Choroid plexus epithelial cell (primary cell): ENCODE data around the gene ARHGEF2.

Experiments
- DNase-seq: peaks from one replicate; pipeline ENCODE4 v3.0.0-alpha.2; 2010; ENCODE audit warnings: low read depth
- H3K4me3 ChIP-seq: 2 replicates; pipeline ENCODE4 v1.5.1; 2011; ENCODE audit warnings: low read depth, mild to moderate bottlenecking, control low read depth, low read length, moderate library complexity
- CTCF ChIP-seq: conservative IDR thresholded peaks from 2 replicates; pipeline ENCODE4 v1.5.1; 2011; ENCODE audit warnings: low read depth, mild to moderate bottlenecking, control low read depth, inconsistent platforms, low read length, moderate library complexity

ARHGEF2 gene

GRCh38 chr1:155898888-155899287 lies 79.5 kb downstream of the ARHGEF2 start:
- no peak overlapping the region for H3K4me3 ChIP-seq
- no peak for DNase-seq
- TF ChIP-seq CTCF, result no peak

- no peak overlapping the region for H3K4me3 ChIP-seq
- no peak for TF ChIP-seq CTCF
- DNase-seq, result no peak
These were observed 80.6 kb downstream of the ARHGEF2 start for GRCh38 chr1:155897746-155898145.
